K562 (cell line): ENCODE results near the gene BHLHE40. TPM values are rescaled to one million over a fixed set of nuclear protein-coding genes. Genes with fewer than 3 reads are reported as not detected.

Experiments
- CXXC5 ChIP-seq: fragments of 250-450 bp; sonication (Bioruptor Pico); IDR thresholded peaks from 2 replicates; pipeline ENCODE4 v1.8.0; 2022; ENCODE audit warnings: inconsistent platforms, mild to moderate bottlenecking, moderate library complexity
- ETV5 ChIP-seq: sonication (generic); formaldehyde crosslinking; IDR thresholded peaks from 2 replicates; pipeline ENCODE4 v1.4.0; 2020; ENCODE audit warnings: low read depth, mild to moderate bottlenecking, missing genetic modification reagents
- GABPB1 ChIP-seq: sonication (generic); formaldehyde crosslinking; IDR thresholded peaks from 2 replicates; pipeline ENCODE4 v1.8.0; 2022; ENCODE audit warnings: mild to moderate bottlenecking, missing genetic modification reagents
- MAX ChIP-seq: sonication (generic); formaldehyde crosslinking; IDR thresholded peaks from 2 replicates; pipeline ENCODE4 v1.9.0; 2022; ENCODE audit warnings: mild to moderate bottlenecking, missing genetic modification reagents
- MECOM ChIP-seq: fragments of 250-450 bp; sonication (Bioruptor Pico); IDR thresholded peaks from 2 replicates; pipeline ENCODE4 v1.8.0; 2022; ENCODE audit warnings: inconsistent platforms
- RFX5 ChIP-seq: IDR thresholded peaks from 2 replicates; pipeline ENCODE4 v1.6.1; 2011; ENCODE audit warnings: low read depth, mild to moderate bottlenecking, improper control_type of control experiment, low read length
- RREB1 ChIP-seq: fragments of 250-450 bp; sonication (Bioruptor Pico); IDR thresholded peaks from 2 replicates; pipeline ENCODE4 v1.4.0; 2020
- TRIM24 ChIP-seq, 2 experiments: fragments of 450-650 bp; IDR thresholded peaks; 2 replicates each; pipeline ENCODE4 v1.6.1; 2016
- ZEB2 ChIP-seq: fragments of 450-650 bp; IDR thresholded peaks from 2 replicates; pipeline ENCODE4 v1.6.1; 2016
- ZNF449 ChIP-seq: fragments of 250-450 bp; sonication (Bioruptor Pico); IDR thresholded peaks from 2 replicates; pipeline ENCODE4 v1.8.0; 2022; ENCODE audit warnings: moderate library complexity, mild to moderate bottlenecking, inconsistent platforms
- ZNF830 ChIP-seq: fragments of 250-450 bp; sonication (Bioruptor Pico); IDR thresholded peaks from 2 replicates; pipeline ENCODE4 v1.5.0; 2021; ENCODE audit warnings: mild to moderate bottlenecking
- polyA plus RNA-seq, 8 experiments: library from polyadenylated mRNA; depleted of rRNA in 4 of 8; stranded (reverse) in 5 of 8; unstranded in 3 of 8; fragments of >200 nt; fragmentation: Nextera tagmentation in 2 of 8; fragmentation: Illumina TruSeq in 1 of 8; extraction: Ambion mirVana in 2 of 8; extraction: Trizol in 1 of 8; gene quantifications; 2 replicates each; pipeline versions ENCODE4 v1.2.1 to v1.2.3, GENCODE V29; 2011 to 2014; ENCODE audit warnings: inconsistent platforms in 1 of 8, missing spikeins in 1 of 8
- total RNA-seq, 7 experiments: library from RNA; depleted of rRNA in 6 of 7; stranded (reverse); fragments of >200 nt in 6 of 7; fragmentation: Illumina TruSeq in 2 of 7; extraction: Trizol in 2 of 7; gene quantifications; 2 replicates each; pipeline versions ENCODE4 v1.2.1 to v1.2.3, GENCODE V29; 2011 to 2021; ENCODE audit warnings: low replicate concordance in 1 of 7
- TF ChIP-seq, protein P1 (sequence below): fragments of 450-650 bp; IDR thresholded peaks from 2 replicates; pipeline ENCODE4 v1.6.1; 2014; ENCODE audit warnings: low read depth, mild to moderate bottlenecking, moderate library complexity, borderline replicate concordance

Gene BHLHE40
- total and polyA plus RNA-seq, 9 of the 15 experiments (the other 6 are each of a cell fraction or from before 2014, with no cell fraction given) = 12.0 to 83.9 (median 31.4) TPM

DNA sequence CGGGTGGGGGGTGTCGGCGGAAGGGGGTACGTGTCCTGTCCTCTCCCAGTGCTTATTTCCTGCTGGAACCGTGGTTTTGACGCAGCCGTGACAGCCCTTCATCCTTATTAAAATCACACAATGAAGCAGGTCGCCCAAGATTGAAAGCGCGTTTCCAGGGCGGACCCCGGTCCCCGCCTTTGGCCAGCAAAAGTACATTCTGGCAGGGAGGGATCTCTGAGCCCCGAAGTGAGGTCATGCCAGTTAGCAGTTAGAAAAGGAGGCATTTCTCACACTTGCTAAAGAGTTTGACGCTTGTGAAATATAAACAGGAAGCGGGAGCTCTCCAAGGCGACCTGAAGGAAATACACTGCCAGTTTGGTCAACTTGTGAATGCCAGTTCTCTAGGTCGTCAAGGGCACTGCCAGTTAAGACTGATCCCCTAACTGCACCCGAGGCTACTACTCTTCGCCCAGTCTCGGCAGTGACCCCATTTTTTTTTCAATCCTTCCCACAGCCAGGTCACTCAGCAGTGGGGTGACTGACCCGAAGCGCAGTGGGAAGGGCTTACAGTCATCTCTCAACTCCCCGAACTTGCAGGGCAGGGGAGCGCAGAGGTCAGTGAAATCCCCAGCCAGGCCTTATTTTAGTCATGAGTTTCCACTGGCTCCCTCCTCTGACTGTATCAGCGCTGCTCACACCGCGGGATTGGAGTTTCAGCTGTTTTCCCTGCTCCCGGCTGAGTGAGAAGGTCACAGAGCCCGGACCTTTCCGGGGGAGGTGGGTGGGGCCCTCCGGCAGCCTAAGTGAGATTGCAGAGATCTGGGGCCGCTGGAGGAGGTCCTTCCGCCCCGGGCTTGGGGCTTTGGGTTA is 2.0 kb upstream of the BHLHE40 start (continued):
- TF ChIP-seq TRIM24 (IDR thresholded peaks at IDR 0.05) (peak in 1 of 2 experiments; percentile 23; a peak in 1 of 4 replicates), MAX (CRISPR knock-in tag) (peak; percentile 29; the same call in 1 of the 2 replicates), ETV5 (CRISPR knock-in tag) (peak; percentile 89; the same call in 1 of the 2 replicates), CXXC5 (CRISPR knock-in tag) (peak; percentile 14), RREB1 (CRISPR knock-in tag) (no peak), GABPB1 (CRISPR knock-in tag) (no peak), MECOM (CRISPR knock-in tag) (peak; percentile 52), ZNF830 (CRISPR knock-in tag) (peak; percentile 26; the same call in 1 of the 2 replicates), ZNF449 (CRISPR knock-in tag) (0 out of 2 replicates have a peak, but pooled peaks have one; percentile 47), ZEB2 (peak; percentile 69), RFX5 (no peak)
- TF ChIP-seq, protein P1, sequence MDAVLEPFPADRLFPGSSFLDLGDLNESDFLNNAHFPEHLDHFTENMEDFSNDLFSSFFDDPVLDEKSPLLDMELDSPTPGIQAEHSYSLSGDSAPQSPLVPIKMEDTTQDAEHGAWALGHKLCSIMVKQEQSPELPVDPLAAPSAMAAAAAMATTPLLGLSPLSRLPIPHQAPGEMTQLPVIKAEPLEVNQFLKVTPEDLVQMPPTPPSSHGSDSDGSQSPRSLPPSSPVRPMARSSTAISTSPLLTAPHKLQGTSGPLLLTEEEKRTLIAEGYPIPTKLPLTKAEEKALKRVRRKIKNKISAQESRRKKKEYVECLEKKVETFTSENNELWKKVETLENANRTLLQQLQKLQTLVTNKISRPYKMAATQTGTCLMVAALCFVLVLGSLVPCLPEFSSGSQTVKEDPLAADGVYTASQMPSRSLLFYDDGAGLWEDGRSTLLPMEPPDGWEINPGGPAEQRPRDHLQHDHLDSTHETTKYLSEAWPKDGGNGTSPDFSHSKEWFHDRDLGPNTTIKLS = peak; percentile 29; the same call in 1 of the 2 replicates
